CD8-positive, alpha-beta memory T cell (primary cell): ENCODE data around the gene SCO2. TPM values are rescaled to one million over a fixed set of nuclear protein-coding genes. Genes with fewer than 3 reads are reported as not detected.

Source experiments
- CTCF ChIA-PET: fragments of 350-600 bp; sonication (Branson Sonifier 250); formaldehyde crosslinking; loops from one replicate; lab custom pipeline; 2021; ENCODE audit warnings: antibody characterized with exemption; lab: Charles Lee
- POLR2A ChIA-PET: fragments of 350-600 bp; sonication (Branson Sonifier 250); formaldehyde crosslinking; loops from one replicate; lab custom pipeline; 2021; ENCODE audit warnings: antibody characterized with exemption; lab: Charles Lee
- DNase-seq, 5 donors: peaks; one replicate each; pipeline versions ENCODE4 v3.0.0 to v3.0.0-alpha.2; 2020 to 2022; ENCODE audit warnings: mixed read lengths in 1 of 5
- H3K27ac ChIP-seq: one replicate; pipeline ENCODE4 v1.7.0; 2013; ENCODE audit warnings: low read depth, mild to moderate bottlenecking, low read length, moderate library complexity
- H3K27me3 ChIP-seq: 2 replicates; pipeline ENCODE4 v1.7.0; 2013; ENCODE audit warnings: low read length, mild to moderate bottlenecking; ENCODE audit not compliant: insufficient read depth, poor library complexity, severe bottlenecking
- H3K36me3 ChIP-seq: 2 replicates; pipeline ENCODE4 v1.7.0; 2013; ENCODE audit warnings: mild to moderate bottlenecking, low read length, moderate library complexity; ENCODE audit not compliant: insufficient read depth
- H3K4me1 ChIP-seq: 2 replicates; pipeline ENCODE4 v1.7.0; 2013; ENCODE audit warnings: mild to moderate bottlenecking, low read length, moderate library complexity; ENCODE audit not compliant: insufficient read depth
- H3K4me3 ChIP-seq: 2 replicates; pipeline ENCODE4 v1.7.0; 2013; ENCODE audit warnings: mild to moderate bottlenecking, low read length
- H3K9me3 ChIP-seq: 2 replicates; pipeline ENCODE4 v1.7.0; 2013; ENCODE audit warnings: mild to moderate bottlenecking, low read length
- H3K27ac Mint-ChIP-seq, 8 donors: one replicate each; pipeline ENCODE4 v1.8.0; 2020 to 2021; ENCODE audit warnings: mixed read lengths in 8 of 8, mild to moderate bottlenecking in 6 of 8, inconsistent platforms in 3 of 8, moderate library complexity in 3 of 8
- H3K27me3 Mint-ChIP-seq, 2 donors: one replicate each; pipeline ENCODE4 v1.8.0; 2020 to 2021; ENCODE audit warnings: mixed read lengths in 2 of 2, mild to moderate bottlenecking in 1 of 2, moderate library complexity in 1 of 2
- H3K36me3 Mint-ChIP-seq, 3 donors: one replicate each; pipeline ENCODE4 v1.8.0; 2020 to 2021; ENCODE audit warnings: mixed read lengths in 3 of 3, inconsistent platforms in 1 of 3, mild to moderate bottlenecking in 1 of 3
- H3K4me1 Mint-ChIP-seq, 3 donors: one replicate each; pipeline ENCODE4 v1.8.0; 2020 to 2021; ENCODE audit warnings: mixed read lengths in 3 of 3, inconsistent platforms in 1 of 3, mild to moderate bottlenecking in 1 of 3
- H3K4me3 Mint-ChIP-seq, 7 donors: one replicate each; pipeline ENCODE4 v1.8.0; 2020 to 2021; ENCODE audit warnings: mixed read lengths in 7 of 7, mild to moderate bottlenecking in 6 of 7, moderate library complexity in 4 of 7, inconsistent platforms in 2 of 7
- H3K9me3 Mint-ChIP-seq, 5 donors: one replicate each; pipeline ENCODE4 v1.8.0; 2020 to 2022; ENCODE audit warnings: mixed read lengths in 5 of 5, mild to moderate bottlenecking in 3 of 5, moderate library complexity in 2 of 5, inconsistent platforms in 1 of 5
- polyA plus RNA-seq: library from polyadenylated mRNA; unstranded; fragments of 300-500 nt; fragmentation: Illumina TruSeq; gene quantifications from one replicate; pipeline ENCODE4 v1.2.3, GENCODE V29; 2021
- total RNA-seq, 2 experiments: library from RNA; stranded (reverse); gene quantifications; one replicate each; pipeline ENCODE4 v1.2.3, GENCODE V29; 2021

Gene SCO2
- total and polyA plus RNA-seq, 3 experiments from 2014 or later: 2.4 to 6.5 (median 3.5) TPM

DNA sequence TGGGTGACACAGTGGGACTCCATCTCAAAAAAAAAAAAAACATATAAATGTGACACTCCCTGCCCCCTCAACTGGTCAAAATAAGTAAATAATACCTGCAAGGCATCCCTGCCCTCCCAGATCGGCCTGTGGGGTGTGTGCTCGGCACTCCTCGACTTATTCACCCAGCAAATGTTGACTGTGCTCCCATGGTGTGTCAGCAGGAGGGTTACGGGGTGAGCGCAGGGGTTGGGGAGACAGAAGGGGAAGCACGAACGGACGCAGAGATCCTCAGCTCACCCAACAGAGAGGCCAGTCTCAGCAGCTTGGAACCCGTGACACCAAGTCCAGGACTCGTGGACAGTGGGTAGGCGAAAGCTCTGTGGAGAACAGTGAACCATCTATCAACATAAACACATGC, 45.7 kb downstream of the SCO2 start:
- H3K27ac Mint-ChIP-seq: peak overlapping the region in 5 of 8 donors; percentile 23 to 81 (median 52)
- peaks cover 7 to 13% (median 9%) of the 10 kb centered on the region in 3 donors for H3K4me1 Mint-ChIP-seq
- H3K4me3 Mint-ChIP-seq: peak overlapping the region; percentile 7 to 85 (median 72)
- Histone ChIP-seq H3K27ac (no peak overlapping the region), H3K9me3 (no peaks in the 10 kb centered on the region), H3K36me3 (no peaks in the 10 kb centered on the region), H3K4me3 (no peak overlapping the region), H3K27me3 (no peaks in the 10 kb centered on the region), H3K4me1 (peaks cover 5% of the 10 kb centered on the region)
- no peaks in the 10 kb centered on the region for H3K27me3 Mint-ChIP-seq
- ChIA-PET CTCF (interaction anchor here (0.7 to 2.1 kb wide), 4 partner anchors 10 to 138 kb away, joined by 3 to 6 read pairs (median 4); partner anchors contain the start of gene SCO2), POLR2A (interaction anchor here (1.0 kb wide), 1 partner anchor 10 kb away, joined by 3 read pairs; no protein-coding TSS in a partner anchor)
- H3K36me3 Mint-ChIP-seq: no peaks in the 10 kb centered on the region
- no peaks in the 10 kb centered on the region for H3K9me3 Mint-ChIP-seq
- DNase-seq: no peak

DNA sequence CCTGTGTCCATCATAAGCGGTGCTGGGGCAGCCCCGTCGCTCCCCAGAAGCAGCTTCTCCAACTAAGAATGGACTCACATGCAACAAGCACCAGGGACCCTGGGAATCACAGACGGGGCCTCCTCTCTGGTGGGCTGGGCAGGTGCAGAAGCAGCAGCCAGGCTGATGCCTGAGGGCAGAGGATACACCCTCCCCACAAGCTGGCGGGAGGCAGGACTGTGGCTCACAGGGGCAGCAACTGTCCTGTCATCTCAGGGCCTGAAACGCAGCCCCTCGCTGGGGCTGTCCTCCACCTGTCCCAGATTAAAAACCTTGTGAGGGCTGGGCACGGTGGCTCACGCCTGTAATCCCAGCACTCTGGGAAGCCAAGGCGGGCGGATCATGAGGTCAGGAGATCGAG, 47.5 kb downstream of the SCO2 start:
- peak overlapping the region in 2 of 8 donors; percentile 79 to 91 for H3K27ac Mint-ChIP-seq
- H3K4me3 Mint-ChIP-seq: peak overlapping the region in 3 of 7 donors; percentile 23 to 87 (median 45)
- Histone ChIP-seq H3K36me3 (no peaks in the 10 kb centered on the region), H3K4me3 (no peak overlapping the region), H3K27me3 (no peaks in the 10 kb centered on the region), H3K9me3 (no peaks in the 10 kb centered on the region), H3K4me1 (peaks cover 17% of the 10 kb centered on the region), H3K27ac (no peak overlapping the region)
- no peaks in the 10 kb centered on the region for H3K27me3 Mint-ChIP-seq
- CTCF ChIA-PET: interaction anchor here (1.1 to 1.4 kb wide), 2 partner anchors 30 to 48 kb away, joined by 3 read pairs; partner anchors contain the start of genes LMF2 and SCO2
- no peak for DNase-seq
- peaks cover 0 to 11% (median 0%) of the 10 kb centered on the region in 3 donors for H3K36me3 Mint-ChIP-seq
- H3K9me3 Mint-ChIP-seq: no peaks in the 10 kb centered on the region
- POLR2A ChIA-PET: no interaction called here
- peaks cover 21 to 26% (median 22%) of the 10 kb centered on the region in 3 donors for H3K4me1 Mint-ChIP-seq

DNA sequence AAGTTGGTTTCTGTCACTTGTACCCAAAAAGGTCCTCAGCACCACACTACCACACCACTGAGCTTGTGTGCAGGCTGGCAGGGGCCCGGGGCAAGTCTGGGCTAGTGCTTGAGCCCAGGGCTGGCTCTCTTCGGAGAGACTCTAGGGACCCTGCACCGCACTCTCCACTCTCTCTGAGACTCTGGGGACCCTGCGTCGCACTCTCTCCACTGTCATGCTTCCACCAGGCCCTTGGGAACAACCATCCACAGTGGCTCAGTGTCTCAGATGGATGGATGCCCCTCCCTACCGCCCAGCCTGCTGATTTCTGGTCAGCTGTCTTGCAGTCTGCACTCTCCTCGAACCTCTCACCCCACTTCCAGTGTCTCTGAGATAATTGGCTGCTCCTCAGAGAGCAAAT, 48.5 kb downstream of the SCO2 start:
- peak overlapping the region; percentile 23 to 87 (median 70) for H3K4me3 Mint-ChIP-seq
- H3K27me3 Mint-ChIP-seq: no peaks in the 10 kb centered on the region
- Histone ChIP-seq H3K9me3 (no peaks in the 10 kb centered on the region), H3K4me3 (no peak overlapping the region), H3K4me1 (peaks cover 27% of the 10 kb centered on the region), H3K36me3 (no peaks in the 10 kb centered on the region), H3K27ac (no peak overlapping the region), H3K27me3 (no peaks in the 10 kb centered on the region)
- H3K4me1 Mint-ChIP-seq: peaks cover 31 to 37% (median 31%) of the 10 kb centered on the region in 3 donors
- CTCF ChIA-PET: interaction anchor here (1.1 kb wide), 2 partner anchors 21 to 31 kb away, joined by 3 read pairs; partner anchors contain the start of gene LMF2
- POLR2A ChIA-PET: interaction anchor here (0.7 kb wide), 1 partner anchor 217 kb away, joined by 3 read pairs; no protein-coding TSS in a partner anchor
- no peak for DNase-seq
- peak overlapping the region in 7 of 8 donors; percentile 37 to 84 (median 73) for H3K27ac Mint-ChIP-seq
- H3K36me3 Mint-ChIP-seq: peaks cover 0 to 14% (median 0%) of the 10 kb centered on the region in 3 donors
- H3K9me3 Mint-ChIP-seq: no peaks in the 10 kb centered on the region

DNA sequence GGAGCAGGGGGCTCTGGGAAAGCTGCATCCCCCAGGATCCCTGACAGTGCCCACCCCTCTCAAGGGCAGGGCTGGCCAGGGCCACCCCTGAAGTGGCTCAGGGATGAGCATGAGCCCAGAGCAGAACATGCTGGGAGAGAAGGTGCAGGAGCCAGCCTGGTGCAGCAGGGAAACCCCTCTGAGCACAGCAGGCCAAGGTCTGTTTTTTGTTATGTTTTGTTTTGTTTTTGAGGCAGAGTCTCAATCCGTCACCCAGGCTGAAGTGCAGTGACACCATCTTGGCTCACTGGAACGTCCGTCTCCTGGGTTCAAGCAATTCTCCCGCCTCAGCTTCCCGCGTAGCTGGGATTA, 49.8 kb downstream of the SCO2 start:
- Histone ChIP-seq H3K4me1 (peaks cover 40% of the 10 kb centered on the region), H3K27ac (no peak overlapping the region), H3K4me3 (peak overlapping the region; percentile 61), H3K36me3 (no peaks in the 10 kb centered on the region), H3K9me3 (no peaks in the 10 kb centered on the region), H3K27me3 (no peaks in the 10 kb centered on the region)
- no peak for DNase-seq
- no peaks in the 10 kb centered on the region for H3K9me3 Mint-ChIP-seq
- peak overlapping the region in 7 of 8 donors; percentile 56 to 94 (median 76) for H3K27ac Mint-ChIP-seq
- no peaks in the 10 kb centered on the region for H3K27me3 Mint-ChIP-seq
- POLR2A ChIA-PET: no interaction called here
- peak overlapping the region; percentile 66 to 87 (median 75) for H3K4me3 Mint-ChIP-seq
- H3K4me1 Mint-ChIP-seq: peaks cover 43 to 49% (median 44%) of the 10 kb centered on the region in 3 donors
- CTCF ChIA-PET: no interaction called here
- peaks cover 0 to 14% (median 0%) of the 10 kb centered on the region in 3 donors for H3K36me3 Mint-ChIP-seq

DNA sequence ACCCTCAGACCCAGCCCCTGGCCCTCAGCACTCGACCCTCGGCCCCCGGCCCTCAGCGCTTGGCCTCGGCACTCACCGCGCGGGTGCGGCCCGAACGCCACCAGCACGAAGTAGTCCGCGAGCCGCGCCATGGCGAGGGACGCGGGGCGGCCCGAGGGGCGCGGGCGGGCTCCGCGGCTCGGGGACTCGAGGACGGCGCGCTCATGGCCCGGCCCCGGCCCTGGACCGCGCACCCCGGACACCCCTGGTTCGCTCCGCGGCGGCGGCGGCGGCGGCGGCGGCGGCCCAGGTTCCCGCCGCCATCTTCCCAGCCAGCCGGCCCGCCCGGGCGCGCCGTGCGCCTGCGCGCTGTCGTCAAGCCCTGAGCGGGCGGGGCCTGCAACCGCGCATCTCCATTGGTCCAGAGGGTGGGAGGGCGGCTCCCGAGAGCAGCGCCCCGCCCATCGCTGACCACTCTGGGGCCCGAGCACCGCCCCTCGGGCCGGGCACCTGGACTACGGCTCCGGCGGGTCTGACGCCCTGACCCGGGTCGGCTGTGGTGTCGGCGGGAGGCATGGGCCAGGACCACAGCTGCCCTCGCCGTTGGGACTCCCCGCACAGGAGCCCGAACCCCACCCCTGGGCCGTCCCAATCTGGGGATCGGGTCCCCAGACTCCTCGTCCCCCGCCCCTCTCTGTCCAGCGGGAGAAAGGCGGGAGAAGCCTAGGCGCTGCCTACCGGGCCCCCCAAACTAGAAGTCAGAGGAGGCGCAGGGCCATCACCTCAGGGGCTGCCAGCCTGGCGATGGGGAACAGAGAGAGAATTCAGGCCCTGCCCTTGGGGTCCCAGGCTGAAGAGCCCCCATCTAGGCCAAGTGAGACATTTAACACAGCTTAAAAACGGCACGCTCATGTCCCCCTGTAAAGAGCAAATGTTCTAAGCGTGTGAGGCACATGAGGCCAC, 50.4 kb downstream of the SCO2 start, which contains the start of gene SBF1:
Gene SBF1, minus strand, starts transcription at position 326 of the 942 bp plus-strand sequence. Its CDS starts 195 bp downstream, at position 131.
- peak within 1 kb of the TSS; percentile 87 to 99 (median 96) for H3K4me3 Mint-ChIP-seq
- Histone ChIP-seq H3K27ac (peak within 1 kb of the TSS; percentile 54), H3K36me3 (no peaks in the 10 kb centered on the region), H3K27me3 (no peaks in the 10 kb centered on the region), H3K9me3 (no peaks in the 10 kb centered on the region), H3K4me3 (peak within 1 kb of the TSS; percentile 74), H3K4me1 (peaks cover 46% of the 10 kb centered on the region)
- ChIA-PET CTCF (no interaction called here), POLR2A (no interaction called here)
- H3K36me3 Mint-ChIP-seq: peaks cover 0 to 14% (median 0%) of the 10 kb centered on the region in 3 donors
- H3K4me1 Mint-ChIP-seq: peaks cover 45 to 51% (median 46%) of the 10 kb centered on the region in 3 donors
- H3K27ac Mint-ChIP-seq: peak within 1 kb of the TSS; percentile 78 to 100 (median 95)
- DNase-seq: peak; percentile 81 to 91 (median 86)
- no peaks in the 10 kb centered on the region for H3K9me3 Mint-ChIP-seq
- no peaks in the 10 kb centered on the region for H3K27me3 Mint-ChIP-seq

DNA sequence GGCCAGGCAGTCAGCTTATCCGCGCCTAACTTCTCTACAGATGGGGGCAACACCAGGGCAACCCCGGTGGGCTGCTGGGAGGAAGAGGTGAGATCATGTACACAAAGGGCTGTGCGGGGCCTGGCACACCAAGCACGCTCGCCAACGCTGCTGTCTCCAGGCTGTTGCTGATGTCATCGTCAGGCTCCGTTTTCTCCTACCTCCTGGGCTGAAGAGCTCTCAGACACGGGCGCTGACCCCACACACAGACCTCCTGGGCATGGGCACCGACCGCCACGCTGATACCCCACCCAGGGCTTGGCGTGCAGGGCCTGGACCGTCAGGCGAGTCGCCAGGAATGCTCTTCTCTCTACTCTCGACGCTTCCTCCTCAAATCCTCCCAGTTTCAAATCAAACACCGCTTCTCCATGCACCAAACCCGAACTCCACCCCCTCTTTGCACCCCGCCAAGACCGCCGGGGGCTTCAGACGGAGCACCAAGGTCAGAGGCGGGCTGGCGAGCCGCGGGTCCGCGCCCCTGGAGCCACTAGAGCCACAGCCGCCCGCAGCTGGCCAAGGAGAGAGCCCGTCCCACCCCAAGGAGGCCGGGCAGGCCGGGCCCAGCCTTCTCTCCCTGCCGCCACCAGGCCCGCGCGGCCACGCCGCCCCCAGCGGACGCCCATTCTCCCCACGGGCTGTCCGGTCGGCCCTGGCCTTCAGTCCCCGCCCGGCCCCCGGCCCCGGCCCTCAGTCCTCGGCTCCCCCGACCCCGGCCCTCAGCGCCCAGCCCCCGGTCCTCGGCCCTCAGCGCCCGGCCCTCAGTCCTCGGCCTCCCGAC, 51.3 kb downstream of the SCO2 start:
- no peaks in the 10 kb centered on the region for H3K27me3 ChIP-seq
- peak in 2 of 5 donors; percentile 25 to 60 for DNase-seq
- Mint-ChIP-seq H3K27me3 (no peaks in the 10 kb centered on the region), H3K4me1 (peaks cover 51 to 57% (median 51%) of the 10 kb centered on the region in 3 donors), H3K9me3 (no peaks in the 10 kb centered on the region), H3K36me3 (peaks cover 0 to 14% (median 0%) of the 10 kb centered on the region in 3 donors), H3K27ac (peak overlapping the region; percentile 78 to 100 (median 95)), H3K4me3 (peak overlapping the region; percentile 84 to 99 (median 96))
- peak overlapping the region; percentile 74 for H3K4me3 ChIP-seq
- no peaks in the 10 kb centered on the region for H3K36me3 ChIP-seq
- ChIA-PET CTCF (interaction anchor here (1.2 to 6.1 kb wide), 7 partner anchors 9 to 52 kb away, joined by 3 to 45 read pairs (median 6); partner anchors contain the start of gene SCO2), POLR2A (interaction anchor here (1.4 kb wide), 1 partner anchor 230 kb away, joined by 3 read pairs; no protein-coding TSS in a partner anchor)
- no peaks in the 10 kb centered on the region for H3K9me3 ChIP-seq
- peak overlapping the region; percentile 35 for H3K27ac ChIP-seq
- H3K4me1 ChIP-seq: peaks cover 52% of the 10 kb centered on the region
